Endometrium (tissue), 2 donors: ENCODE data around the gene MYPN.

ENCODE experiments used
- FAIRE-seq: peaks from 2 replicates; lab custom pipeline; 2012; peaks lifted over from hg19 to GRCh38; lab: Jason Lieb, UNC
- donor health status: control.
- donor health status: control.

The MYPN gene

GRCh38 chr10:68090586-68090985 lies 18.7 kb upstream of the MYPN start:
- no peak for FAIRE-seq

- FAIRE-seq: no peak
Measured at GRCh38 chr10:68092512-68092911, 16.8 kb upstream of the MYPN start.

GRCh38 chr10:68095153-68095552 lies 14.1 kb upstream of the MYPN start:
- no peak for FAIRE-seq

- FAIRE-seq: no peak
Measured at GRCh38 chr10:68096913-68097516, 12.3 kb upstream of the MYPN start.

GRCh38 chr10:68099736-68100135 lies 9.6 kb upstream of the MYPN start:
- no peak for FAIRE-seq

GRCh38 chr10:68101066-68101465 lies 8.2 kb upstream of the MYPN start:
- no peak for FAIRE-seq

- FAIRE-seq: no peak
Measured at GRCh38 chr10:68103261-68103878, 5.9 kb upstream of the MYPN start.

- no peak for FAIRE-seq
Measured at GRCh38 chr10:68103901-68104300, 5.4 kb upstream of the MYPN start.

GRCh38 chr10:68105820-68106219 lies 3.5 kb upstream of the MYPN start:
- no peak for FAIRE-seq

GRCh38 chr10:68106656-68107055 lies 2.6 kb upstream of the MYPN start:
- no peak for FAIRE-seq

GRCh38 chr10:68107651-68108050 lies 1.6 kb upstream of the MYPN start:
- no peak for FAIRE-seq

- no peak for FAIRE-seq
Measured at GRCh38 chr10:68108051-68108450, 1.2 kb upstream of the MYPN start.

- no peak for FAIRE-seq
Measured at GRCh38 chr10:68108653-68109052, 635 bp upstream of the MYPN start.

- FAIRE-seq: no peak
Measured at GRCh38 chr10:68110027-68110426, 739 bp downstream of the MYPN start.

- no peak for FAIRE-seq
Measured at GRCh38 chr10:68111584-68111983, 2.3 kb downstream of the MYPN start.

GRCh38 chr10:68112837-68113236 lies 3.5 kb downstream of the MYPN start:
- no peak for FAIRE-seq

GRCh38 chr10:68118657-68119056 lies 9.4 kb downstream of the MYPN start:
- no peak for FAIRE-seq

GRCh38 chr10:68121020-68121743 lies 11.9 kb downstream of the MYPN start:
- FAIRE-seq: no peak

- no peak for FAIRE-seq
Measured at GRCh38 chr10:68121852-68122251, 12.6 kb downstream of the MYPN start.

- FAIRE-seq: no peak
Measured at GRCh38 chr10:68124718-68125117, 15.4 kb downstream of the MYPN start.

- no peak for FAIRE-seq
Measured at GRCh38 chr10:68125772-68126171, 16.5 kb downstream of the MYPN start.

- FAIRE-seq: no peak
Measured at GRCh38 chr10:68128015-68128414, 18.7 kb downstream of the MYPN start.

GRCh38 chr10:68132391-68132790 lies 23.1 kb downstream of the MYPN start:
- no peak for FAIRE-seq

GRCh38 chr10:68133523-68133922 lies 24.2 kb downstream of the MYPN start:
- no peak for FAIRE-seq
